GM12873 (cell line): ENCODE results near the gene PAPPA2.

ENCODE experiments used
- TF ChIP-seq, protein P1 (sequence below): IDR thresholded peaks from 2 replicates; pipeline ENCODE4 v1.5.1; 2012; ENCODE audit warnings: low read depth, mild to moderate bottlenecking, moderate library complexity, low read length, control low read depth; ENCODE audit not compliant: insufficient read depth; ENCODE audit errors: missing control alignments

PAPPA2 gene

DNA sequence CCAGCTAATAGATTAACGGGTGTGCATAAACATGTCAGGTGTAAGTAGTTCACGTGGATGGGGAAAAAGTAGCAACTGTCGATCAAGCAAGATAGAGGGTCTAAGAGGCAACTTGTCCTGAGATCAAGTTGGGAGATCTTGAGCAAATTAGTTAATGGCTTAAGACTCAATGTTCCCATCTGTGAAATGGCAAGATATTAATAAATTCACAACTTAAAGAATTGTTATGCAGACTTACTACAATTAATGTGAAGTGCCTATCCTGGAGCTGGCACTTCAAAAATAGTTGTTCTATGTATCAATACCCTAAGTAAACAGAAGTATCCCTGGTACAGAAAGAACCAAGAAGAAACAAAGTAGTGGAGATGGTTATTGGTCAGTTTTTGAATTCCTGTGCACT, 389.1 kb downstream of the PAPPA2 start:
- TF ChIP-seq, protein P1, sequence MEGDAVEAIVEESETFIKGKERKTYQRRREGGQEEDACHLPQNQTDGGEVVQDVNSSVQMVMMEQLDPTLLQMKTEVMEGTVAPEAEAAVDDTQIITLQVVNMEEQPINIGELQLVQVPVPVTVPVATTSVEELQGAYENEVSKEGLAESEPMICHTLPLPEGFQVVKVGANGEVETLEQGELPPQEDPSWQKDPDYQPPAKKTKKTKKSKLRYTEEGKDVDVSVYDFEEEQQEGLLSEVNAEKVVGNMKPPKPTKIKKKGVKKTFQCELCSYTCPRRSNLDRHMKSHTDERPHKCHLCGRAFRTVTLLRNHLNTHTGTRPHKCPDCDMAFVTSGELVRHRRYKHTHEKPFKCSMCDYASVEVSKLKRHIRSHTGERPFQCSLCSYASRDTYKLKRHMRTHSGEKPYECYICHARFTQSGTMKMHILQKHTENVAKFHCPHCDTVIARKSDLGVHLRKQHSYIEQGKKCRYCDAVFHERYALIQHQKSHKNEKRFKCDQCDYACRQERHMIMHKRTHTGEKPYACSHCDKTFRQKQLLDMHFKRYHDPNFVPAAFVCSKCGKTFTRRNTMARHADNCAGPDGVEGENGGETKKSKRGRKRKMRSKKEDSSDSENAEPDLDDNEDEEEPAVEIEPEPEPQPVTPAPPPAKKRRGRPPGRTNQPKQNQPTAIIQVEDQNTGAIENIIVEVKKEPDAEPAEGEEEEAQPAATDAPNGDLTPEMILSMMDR = no peak

DNA sequence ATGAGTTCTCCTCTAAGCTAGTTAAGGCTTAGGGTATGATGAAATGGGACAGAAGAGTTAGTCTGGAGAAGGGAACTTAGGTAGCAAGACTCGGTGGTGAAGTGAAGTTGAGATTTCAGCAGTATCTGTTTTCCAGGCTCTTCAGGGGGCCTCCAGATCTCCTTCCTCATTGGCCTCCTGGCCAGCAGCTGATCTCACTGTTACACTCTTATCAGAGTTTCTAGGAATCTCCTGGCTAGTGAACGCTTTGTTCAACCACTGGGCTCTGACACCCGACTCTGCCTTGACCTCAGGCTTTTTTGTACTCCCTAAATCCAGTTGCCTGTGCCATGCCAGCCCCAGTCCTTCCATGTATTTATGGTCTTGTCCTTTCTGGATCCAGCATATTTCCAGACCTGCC, 390.5 kb downstream of the PAPPA2 start:
- TF ChIP-seq, protein P1 = no peak

DNA sequence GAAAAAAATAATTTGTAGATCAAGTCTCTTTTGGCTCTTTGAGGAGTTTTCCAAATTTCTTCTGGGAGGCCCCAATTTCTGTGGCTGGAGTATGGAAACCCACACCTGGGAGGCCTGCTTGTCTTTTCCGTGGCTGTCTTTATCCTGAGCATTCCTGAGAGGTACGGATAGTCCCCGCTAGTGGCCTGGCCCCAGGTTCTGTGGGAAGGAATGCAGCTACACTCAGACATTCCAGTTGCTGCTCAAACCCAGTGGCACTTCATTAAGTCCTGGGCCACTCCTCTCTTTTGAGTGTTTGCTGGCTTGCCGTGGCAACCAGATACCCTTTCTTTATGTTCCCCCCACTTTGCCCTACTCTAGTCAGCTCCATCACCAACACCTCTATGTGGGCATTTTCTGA, 391.1 kb downstream of the PAPPA2 start:
- TF ChIP-seq, protein P1 = no peak

DNA sequence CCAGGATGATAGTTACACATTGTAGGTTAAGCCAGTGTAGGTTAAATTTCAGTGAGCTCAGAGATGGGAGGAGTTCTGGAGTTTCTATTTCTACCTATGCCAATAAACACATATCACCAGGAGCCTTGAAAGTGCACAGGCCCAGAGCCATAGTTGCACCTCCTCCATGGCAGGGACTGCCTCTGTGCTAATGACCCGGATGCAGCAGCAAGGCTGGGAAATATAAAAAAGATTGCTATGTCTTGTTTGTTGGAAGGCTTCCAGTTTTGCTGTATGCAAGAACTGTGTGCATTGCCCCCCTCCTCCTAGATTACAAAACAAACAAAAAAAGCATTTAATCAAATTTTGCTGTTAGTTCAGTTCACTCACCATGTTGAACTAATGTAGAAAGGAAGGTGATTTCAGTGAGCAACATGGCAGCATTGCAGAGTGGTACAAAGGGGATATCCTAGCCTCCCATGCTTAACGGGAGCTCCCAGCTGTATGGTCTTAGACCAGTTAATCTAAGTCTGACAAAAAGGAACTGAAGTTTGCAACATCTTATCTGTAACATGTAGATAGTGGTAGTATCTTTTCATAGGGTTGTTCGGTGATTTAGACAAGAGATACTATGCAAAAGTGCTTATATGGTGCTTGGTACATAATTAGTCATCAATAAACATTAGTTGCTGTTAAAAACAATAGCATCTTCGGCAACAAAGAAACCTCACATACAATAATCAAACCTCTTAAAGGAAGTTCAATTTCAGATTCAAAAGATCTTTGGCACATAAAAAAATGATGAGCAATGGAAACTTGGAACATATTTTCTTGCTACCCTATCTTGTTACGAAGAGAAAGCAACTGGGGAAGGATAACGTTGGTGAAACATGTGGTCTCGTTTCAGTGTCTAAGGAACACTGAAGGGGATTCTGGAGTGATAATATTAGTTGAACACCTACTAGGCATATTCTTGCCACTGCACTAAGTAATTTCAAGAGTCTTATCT, 392.1 kb downstream of the PAPPA2 start:
- TF ChIP-seq, protein P1 = no peak

DNA sequence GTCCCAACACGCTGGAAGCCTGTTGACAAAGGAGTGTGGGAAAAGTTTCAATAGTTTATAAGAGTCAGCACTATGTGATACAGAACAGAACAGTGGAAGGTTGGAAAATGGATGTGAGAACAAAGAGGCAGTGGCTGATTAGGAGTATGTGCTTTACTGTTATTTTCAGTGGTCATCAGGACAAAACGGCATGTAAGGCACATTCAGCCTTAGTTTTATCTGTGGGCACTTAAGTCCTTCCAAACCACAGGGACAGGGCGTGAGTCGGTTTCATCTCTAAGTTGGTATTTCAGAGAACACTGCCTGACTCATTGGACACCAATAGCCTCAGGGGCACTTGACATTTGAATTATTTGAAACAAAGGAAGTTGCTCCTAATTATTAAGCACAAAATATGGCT, 394.7 kb downstream of the PAPPA2 start:
- TF ChIP-seq, protein P1 = no peak

DNA sequence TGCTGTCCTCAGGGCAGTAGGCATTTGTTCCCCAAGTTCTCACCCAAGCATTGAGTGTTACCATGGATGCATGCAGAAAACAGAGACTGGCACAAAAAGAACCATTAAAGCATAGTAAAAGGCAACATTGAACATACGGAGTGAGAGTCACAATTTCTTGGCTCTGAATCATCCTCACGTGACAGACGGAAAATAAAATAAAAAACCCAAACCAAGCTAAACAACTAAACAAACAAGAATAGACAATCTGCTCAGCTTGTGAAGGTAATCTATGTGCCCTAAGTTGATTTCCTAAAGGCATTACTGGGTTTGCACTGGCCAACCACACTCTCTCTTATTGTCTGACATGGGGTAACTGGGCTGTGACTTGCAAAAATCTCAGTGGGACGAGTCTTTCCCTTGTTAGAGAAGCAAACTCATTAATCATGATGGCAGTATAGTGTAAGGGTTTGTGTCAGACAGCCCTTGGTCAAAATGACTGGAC, 395.5 kb downstream of the PAPPA2 start:
- TF ChIP-seq, protein P1 = no peak

DNA sequence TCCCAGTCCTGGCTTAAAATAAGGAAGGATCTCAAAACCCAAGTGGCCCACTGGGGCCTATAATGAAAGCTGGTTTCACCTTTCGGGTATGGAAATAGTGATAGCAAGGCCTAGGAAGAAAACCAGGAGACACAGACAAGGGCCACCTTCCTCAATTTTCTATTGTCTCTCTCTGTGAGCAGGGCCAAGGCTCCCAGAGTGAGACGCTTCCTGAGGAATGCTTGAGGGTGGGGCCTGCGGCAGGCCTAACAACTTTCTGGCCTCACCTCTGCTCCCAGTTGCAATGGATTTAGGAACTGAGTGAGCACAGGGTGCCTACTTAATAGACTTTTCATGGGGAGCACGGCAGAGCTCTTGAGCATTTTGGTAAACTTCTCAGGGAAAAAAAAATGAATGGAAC, 400.6 kb downstream of the PAPPA2 start:
- TF ChIP-seq, protein P1 = no peak
